A549 treated with CORT108297 at 1 μM for 4 hours (cell line): ENCODE data around the gene IQUB. TPM values are rescaled to one million over a fixed set of nuclear protein-coding genes. Genes with fewer than 3 reads are reported as not detected.

Experiments
- total RNA-seq: library from RNA; stranded (reverse); fragments of 200-300 nt; extraction: Qiagen RNA extraction; gene quantifications from 5 replicates; pipeline ENCODE4 v1.2.3, GENCODE V29; 2022

Gene IQUB
- total RNA-seq: 0.05 to 0.09 TPM (median 0.05 TPM) in 5 replicates

DNA sequence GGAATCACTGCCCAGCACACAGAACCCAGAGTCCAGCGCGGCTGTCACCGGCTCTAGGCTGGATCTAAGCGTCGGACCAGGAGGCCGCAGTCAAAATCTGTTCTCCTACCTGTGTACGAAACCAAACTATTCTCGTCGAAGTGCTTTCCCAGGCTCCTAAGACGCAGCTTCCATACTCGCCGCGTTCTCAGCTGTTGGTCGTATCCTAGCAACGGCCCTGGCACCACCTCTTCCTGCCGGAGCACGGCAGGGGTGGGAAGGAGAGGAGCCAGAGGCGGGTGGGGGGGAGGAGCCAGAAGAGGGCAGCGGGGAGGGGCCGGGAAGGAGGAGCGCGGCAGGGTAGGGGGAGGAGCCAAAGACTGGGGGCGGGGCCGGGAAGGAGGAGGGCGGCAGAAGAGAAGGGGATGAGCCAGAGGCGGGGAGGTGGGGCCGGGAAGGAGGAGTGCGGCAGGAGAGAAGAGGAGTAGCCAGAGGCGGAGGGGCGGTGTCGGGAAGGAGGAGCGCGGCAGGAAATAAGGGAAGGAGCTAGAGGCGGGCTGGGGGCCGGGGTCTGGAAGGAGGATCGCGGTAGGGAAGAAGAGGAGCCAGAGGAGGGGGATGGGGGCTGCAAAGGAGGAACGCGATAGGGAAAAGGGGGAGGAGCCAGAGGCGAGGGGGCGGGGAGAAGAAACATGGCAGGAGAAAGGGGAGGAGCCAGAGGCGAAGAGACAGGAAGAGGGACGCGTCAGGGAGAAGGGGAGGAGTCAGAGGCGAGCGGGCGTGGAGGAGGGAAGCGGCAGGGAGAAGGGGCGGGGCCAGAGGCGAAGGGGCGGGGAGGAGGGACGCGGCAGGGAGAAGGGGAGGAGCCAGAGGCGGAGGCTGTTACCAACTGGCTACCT, at the start of gene IQUB:
Gene IQUB, minus strand, starts transcription at position 213 of the 878 bp plus-strand sequence. CDS start 22,255 bp downstream, outside the sequence.

DNA sequence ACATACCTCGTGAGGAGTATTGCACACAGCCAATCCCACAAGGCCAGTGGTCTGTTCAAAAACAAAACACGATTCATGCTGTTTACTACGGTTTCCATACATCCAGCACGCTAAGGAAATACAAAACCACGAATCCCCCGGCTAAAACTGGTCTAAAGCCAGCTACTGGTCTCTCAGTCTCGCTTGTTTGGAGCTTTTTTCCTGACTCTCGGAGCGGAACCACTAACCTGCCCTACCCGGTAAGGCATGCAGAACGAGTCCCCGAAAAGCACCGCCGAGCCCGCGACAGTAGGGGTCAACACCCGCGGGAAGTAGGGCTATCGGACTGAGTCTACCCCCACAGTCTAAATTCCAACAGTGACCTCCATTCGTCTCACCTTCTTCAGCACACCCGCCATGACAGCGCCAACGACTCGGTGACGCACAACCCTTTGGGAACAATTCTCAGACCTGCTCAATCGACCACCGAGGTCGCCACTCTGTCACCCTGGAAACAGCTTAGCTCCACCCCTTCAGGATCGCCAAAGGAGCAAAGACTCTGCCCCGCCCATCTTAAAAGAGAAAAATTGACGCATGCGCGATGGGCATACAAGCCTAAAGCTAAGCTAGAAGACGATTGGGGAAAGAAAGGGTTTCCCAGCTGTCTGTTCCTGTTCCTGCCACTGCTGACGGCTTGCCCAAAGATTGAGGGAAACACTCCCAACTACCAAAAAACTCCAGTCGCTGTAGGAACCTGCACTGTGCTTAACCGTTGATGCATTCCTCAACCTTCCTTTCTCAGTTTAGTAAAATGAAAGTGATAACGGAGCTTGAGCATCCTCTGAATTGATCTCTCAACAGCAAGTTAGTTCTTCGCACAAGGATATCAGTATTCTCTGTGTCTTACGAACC, 23.2 kb upstream of the IQUB start, which contains the start of gene NDUFA5:
Gene NDUFA5, minus strand, starts transcription at position 421 of the 891 bp plus-strand sequence. Its CDS starts 23 bp downstream, at position 398.

Other genes with a start within 250 kb of the IQUB start
- 30.1 to 51.6 TPM (median 31.3 TPM) in 5 replicates for gene NDUFA5, start 23.2 kb upstream of the IQUB start, total RNA-seq
- gene ASB15, start 67.2 kb upstream of the IQUB start, total RNA-seq: not detected in 5 replicates
- gene LMOD2, start 121.3 kb upstream of the IQUB start, total RNA-seq: not detected in 5 replicates
- gene WASL, start 214.4 kb upstream of the IQUB start, total RNA-seq: 19.2 to 24.3 TPM (median 23.0 TPM) in 5 replicates